ENCODE measurements around the gene GTPBP10.

GTPBP10 gene

GRCh38 chr7:90383422-90383821, 36.9 kb downstream of the GTPBP10 start:
- DNase-seq, result no peak

DNA sequence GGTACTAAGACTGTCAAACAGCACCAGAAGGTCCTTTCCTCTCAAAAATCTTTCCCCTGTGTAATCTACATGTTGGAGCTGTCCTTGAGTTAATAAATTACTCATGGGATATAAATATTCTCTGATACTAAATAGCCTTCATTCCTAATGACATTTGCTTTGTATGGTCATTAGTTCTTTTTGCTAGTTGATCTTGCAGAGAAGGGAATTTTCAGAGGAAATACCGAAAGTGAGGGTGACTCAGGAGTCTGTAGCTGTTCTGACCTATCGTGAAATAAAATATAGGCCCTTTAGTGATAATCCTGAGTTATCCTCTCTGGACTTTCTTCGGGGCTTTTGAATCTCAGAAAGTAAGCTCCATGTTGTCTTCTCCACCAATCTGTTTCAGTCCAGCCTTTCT, 37.3 kb downstream of the GTPBP10 start:
- DNase-seq, result no peak

DNA sequence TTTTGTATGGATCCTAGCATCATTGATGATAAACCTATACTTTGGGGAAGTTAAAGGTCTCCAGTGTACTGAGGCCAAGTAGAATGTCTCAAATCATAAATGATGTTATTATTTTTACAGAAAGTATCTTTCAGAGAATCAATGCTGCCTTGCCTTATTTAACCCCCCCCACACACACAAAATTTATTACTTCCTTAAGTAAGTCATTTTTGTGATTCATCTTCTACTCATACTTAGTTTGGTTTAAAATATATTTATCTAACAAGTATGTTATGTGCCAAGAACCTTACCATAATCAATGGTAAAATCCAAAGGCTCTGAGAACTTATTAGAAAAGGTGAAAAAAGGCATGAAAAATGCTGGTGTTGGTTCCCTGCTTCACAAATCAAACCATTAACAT, 37.9 kb downstream of the GTPBP10 start:
- DNase-seq, result no peak

DNA sequence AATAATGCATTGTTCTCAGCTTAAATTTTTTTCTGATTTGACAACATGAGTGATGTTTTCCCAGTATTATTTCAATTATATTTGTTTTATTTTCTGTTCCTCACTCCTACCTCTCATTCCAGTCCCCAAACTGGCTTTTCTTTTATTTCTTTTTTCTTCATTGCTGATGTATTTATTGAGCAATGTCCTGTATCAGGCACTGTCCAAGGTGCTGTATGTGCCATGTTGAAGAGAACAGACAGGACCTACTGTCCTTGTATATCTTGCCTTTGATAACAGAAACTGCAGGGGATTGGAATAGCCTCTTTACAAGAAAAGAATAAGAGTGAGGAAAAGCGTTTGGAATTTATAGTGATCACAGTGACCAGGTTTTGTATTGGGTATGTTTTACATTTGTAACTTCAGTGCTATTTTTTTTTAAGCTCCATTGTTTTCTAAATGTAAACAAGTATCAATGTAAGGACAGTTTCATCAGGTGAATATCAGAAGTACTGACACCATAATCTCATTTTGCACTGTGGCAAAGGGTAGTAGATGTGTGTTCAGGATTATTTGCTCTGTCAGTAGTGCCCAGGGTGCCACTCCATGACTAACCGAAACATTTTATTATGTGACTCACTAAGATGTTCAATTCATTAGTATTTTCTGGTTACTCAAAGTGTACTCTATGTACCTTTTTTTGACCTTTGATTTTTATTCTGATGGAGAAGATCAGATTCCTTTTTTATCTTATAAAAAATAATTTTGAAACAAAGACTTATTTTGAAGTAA, 41.1 kb downstream of the GTPBP10 start:
- DNase-seq, result no peak

DNA sequence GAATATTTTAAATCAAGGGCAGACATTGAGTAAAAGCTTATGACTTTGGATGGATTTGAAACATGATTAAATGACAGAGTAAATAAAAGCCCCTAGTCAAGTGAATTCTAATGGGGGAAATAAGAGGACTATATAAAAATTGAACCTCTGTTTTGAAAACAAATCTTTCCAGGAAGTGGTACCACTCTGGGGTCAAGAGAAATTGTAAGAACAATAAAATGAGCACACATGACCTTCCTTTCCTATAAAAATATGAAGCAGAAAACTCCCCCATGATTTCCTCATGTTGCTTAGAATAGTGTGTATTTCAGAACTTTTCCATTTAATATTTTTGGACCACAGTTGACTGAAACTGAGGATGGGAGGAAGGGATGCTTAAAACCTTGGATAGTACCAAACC, 44.4 kb downstream of the GTPBP10 start:
- no peak for DNase-seq

GRCh38 chr7:90391488-90391887, 45.0 kb downstream of the GTPBP10 start:
- DNase-seq, result no peak

DNA sequence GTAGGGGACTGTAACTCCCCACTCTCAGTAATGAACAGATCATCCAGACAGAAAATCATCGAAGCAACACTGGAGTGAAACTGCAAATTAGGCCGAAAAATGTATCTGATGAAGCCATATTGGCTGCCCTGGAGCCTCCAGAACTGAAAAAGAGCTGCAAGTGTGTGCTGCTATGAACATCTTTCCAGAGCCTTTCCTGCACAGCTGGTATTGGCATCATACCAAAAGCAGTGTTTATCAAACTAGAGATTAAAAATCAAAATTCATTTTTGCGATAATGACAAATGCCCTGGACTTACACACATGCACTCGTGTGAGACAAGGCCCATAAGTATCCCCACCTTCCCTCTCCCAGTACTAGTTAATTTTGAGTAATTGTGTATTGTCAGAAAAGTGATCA, 49.9 kb downstream of the GTPBP10 start:
- no peak for DNase-seq

- peak; percentile 65 for DNase-seq
Observed at GRCh38 chr7:90401989-90402388, 55.5 kb downstream of the GTPBP10 start.

DNA sequence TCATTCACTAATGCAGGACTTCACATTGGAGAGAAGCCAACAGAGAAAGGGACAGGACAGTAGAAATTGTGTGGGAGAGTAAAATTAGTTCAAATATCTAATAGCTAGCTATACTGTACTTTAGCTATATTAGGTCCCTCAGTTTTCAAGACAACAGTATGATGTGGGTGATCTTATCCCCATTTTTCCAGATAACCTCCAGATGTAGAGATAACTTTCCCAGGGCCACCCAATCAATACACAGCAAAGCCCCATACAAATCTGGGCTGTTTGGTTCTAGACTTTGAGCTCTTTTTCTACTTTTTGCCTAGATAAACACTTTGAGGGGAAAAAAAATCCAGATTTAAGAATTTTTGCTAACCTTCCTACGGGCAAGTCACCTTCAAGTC, 56.3 kb downstream of the GTPBP10 start:
- no peak for DNase-seq

DNA sequence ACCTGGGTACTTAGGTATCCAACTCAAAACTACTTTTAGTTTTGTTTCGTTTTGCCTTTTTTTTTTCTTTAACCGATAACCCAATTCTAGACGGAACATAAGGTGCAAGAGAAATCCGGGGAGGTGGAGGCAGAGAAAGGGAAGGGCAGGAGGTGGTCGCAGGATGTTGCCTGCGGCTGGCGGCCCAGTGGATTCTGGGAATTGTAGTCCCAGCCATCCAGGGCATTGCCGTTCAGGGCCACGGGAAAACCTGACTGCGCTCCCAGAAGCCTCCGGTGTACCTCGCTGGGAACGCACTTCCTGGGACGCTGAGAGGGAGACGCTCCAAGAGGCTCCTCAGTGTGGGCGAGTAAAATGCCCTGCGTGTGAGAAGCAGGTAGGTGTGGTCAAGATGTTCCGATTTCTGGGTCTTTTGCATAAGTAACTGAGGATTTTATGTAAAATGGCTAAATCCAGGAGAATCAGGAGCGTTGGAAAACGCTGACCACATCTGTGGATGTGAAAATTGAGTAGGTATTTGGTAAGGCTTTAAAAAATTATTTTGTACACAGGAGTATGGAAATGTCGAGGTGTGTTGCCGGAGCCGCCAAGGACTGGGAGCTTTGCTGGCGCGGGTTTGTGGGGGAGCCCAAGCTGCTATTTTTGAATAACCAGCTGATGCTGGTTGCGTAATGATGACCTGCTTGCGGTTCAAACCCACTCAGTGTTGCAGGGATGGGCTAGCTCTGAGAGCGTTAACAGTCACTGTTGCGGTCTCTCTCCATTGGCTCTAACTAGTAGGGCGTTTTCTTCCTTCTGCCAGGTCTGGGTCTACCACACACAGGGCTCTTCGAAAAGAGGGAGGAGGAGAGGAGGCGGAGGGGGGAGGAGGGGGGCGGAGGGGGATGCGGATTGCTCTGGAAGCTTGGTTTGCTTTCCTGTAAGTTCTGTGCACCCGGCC, 56.9 kb downstream of the GTPBP10 start, which contains the start of gene CLDN12:
Gene CLDN12 (plus strand): TSS at position 288 of the 940 bp plus-strand sequence. CDS start 9,216 bp downstream, outside the sequence.
- peak; percentile 94 for DNase-seq

- no peak for DNase-seq
Observed at GRCh38 chr7:90404777-90405176, 58.3 kb downstream of the GTPBP10 start.

GRCh38 chr7:90407484-90407821, 60.9 kb downstream of the GTPBP10 start:
- no peak for DNase-seq

GRCh38 chr7:90408142-90408541, 61.6 kb downstream of the GTPBP10 start:
- DNase-seq, result no peak

- DNase-seq, result no peak
Observed at GRCh38 chr7:90409667-90410066, 63.2 kb downstream of the GTPBP10 start.

DNA sequence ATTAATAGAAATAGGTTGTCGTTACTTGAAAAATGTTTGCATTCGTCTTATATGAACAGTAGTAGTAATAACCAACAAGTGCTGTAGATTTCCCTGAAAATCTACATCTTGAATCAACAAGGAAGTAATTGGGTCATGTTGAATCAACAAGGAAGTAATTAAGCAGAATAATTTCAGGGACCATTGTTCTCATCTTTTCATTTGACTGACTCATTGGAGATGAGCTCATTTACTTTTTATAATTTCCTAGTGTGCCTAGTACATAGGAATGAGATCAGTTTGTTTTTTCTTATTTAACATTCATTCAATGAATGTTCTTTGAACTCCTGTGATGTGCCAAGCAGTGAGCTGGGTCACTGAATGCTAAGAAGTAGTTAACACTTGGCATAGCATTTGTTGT, 65.0 kb downstream of the GTPBP10 start:
- no peak for DNase-seq

DNA sequence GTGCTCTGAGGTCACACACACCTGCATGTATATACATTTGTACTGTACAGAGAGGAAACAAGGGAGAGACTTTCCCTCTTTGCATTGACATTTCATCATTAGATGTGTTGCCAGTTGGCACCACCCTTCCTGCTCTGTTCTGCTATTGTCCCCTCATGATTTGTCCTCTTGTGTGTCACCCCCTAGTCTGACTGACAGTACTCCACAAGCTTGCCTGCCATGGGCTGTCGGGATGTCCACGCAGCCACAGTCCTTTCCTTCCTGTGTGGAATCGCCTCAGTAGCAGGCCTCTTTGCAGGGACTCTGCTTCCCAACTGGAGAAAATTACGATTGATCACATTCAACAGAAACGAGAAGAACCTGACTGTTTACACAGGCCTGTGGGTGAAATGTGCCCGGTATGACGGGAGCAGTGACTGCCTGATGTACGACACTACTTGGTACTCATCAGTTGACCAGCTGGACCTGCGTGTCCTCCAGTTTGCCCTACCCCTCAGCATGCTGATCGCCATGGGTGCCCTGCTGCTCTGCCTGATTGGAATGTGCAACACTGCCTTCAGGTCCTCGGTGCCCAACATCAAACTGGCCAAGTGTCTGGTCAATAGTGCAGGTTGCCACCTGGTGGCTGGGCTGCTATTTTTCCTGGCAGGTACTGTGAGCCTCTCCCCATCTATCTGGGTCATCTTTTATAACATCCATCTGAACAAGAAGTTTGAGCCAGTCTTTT, 66.1 kb downstream of the GTPBP10 start:
- DNase-seq, result peak; percentile 7

DNA sequence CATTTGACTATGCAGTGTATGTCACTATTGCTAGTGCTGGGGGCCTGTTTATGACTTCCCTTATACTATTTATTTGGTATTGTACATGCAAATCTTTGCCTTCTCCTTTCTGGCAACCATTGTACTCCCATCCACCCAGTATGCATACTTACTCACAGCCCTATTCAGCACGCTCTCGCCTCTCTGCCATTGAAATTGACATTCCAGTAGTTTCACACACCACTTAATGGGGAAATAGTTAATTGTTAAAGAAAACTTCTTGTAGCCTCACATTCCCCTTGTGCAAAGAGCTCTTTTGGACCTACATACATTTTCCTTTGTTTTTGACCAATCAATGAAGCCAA, 66.6 kb downstream of the GTPBP10 start:
- DNase-seq, result no peak

- DNase-seq, result no peak
Observed at GRCh38 chr7:90421651-90422050, 75.1 kb downstream of the GTPBP10 start.

DNA sequence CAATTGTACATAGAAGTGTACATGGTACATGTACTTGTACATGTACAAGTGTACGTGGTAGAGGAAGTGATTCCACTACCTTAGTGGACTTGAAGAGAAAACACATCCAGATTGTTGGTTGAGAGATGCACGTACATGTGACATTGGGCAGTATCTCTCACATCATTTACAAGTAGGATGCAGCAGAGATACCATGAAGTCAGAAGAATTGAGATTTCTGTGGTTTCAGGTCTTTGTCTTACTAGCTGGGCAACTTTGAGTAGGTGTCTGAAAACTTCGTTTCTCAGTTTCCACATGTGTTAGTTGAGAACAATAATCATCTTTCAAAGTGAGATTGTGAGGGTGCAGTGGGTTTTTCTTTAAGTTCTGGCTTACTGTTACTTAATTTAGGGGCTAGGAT, 78.2 kb downstream of the GTPBP10 start:
- no peak for DNase-seq

GRCh38 chr7:90425376-90425775, 78.9 kb downstream of the GTPBP10 start:
- DNase-seq, result no peak

- DNase-seq, result peak; percentile 12
Observed at GRCh38 chr7:90430614-90431460, 84.3 kb downstream of the GTPBP10 start.

- DNase-seq, result no peak
Observed at GRCh38 chr7:90432752-90433151, 86.2 kb downstream of the GTPBP10 start.

GRCh38 chr7:90433221-90433620, 86.7 kb downstream of the GTPBP10 start:
- no peak for DNase-seq

Data from NCI-H1105 treated with DMSO at 0.1 percent for 48 hours (cell line).